KOPT-K1 (cell line): Measurements from ENCODE around the gene DUS1L.
"Not testable (repeated sequence)": the region's sequence is repeated elsewhere in the genome, so short reads cannot be mapped to it uniquely, and the experiment has no call there.

Source experiments
- H3K27ac ChIP-seq: fragments of 200-600 bp; sonication (generic); 2 replicates; pipeline ENCODE4 v1.5.1; 2016; ENCODE audit warnings: antibody characterized with exemption, mild to moderate bottlenecking, low read depth, low read length; ENCODE audit not compliant: poor library complexity, severe bottlenecking
- H3K36me3 ChIP-seq: fragments of 200-600 bp; sonication (generic); 2 replicates; pipeline ENCODE4 v1.5.1; 2017; ENCODE audit warnings: antibody characterized with exemption, mild to moderate bottlenecking, low read length, moderate library complexity; ENCODE audit not compliant: insufficient read depth
- H3K9me3 ChIP-seq: fragments of 200-600 bp; sonication (generic); 2 replicates; pipeline ENCODE4 v1.5.1; 2017; ENCODE audit warnings: antibody characterized with exemption, low read length, mild to moderate bottlenecking; ENCODE audit not compliant: insufficient read depth, poor library complexity, severe bottlenecking

Gene DUS1L

GRCh38 chr17:82050152-82050760 is 15.3 kb downstream of the DUS1L start:
- H3K9me3 ChIP-seq = no peaks in the 10 kb centered on the region
- no peak overlapping the region for H3K27ac ChIP-seq
- H3K36me3 ChIP-seq = peaks cover 37% of the 10 kb centered on the region

- Histone ChIP-seq H3K27ac (no peak overlapping the region), H3K36me3 (peaks cover 30% of the 10 kb centered on the region), H3K9me3 (no peaks in the 10 kb centered on the region)
Observed at GRCh38 chr17:82049521-82049971, 16.1 kb downstream of the DUS1L start.

- Histone ChIP-seq H3K36me3 (peaks cover 26% of the 10 kb centered on the region; the same call in 1 of the 2 replicates), H3K9me3 (no peaks in the 10 kb centered on the region)
Observed at GRCh38 chr17:82049106-82049505, 16.5 kb downstream of the DUS1L start.

GRCh38 chr17:82048571-82048971 is 17.0 kb downstream of the DUS1L start:
- no peak overlapping the region for H3K27ac ChIP-seq
- H3K36me3 ChIP-seq = peaks cover 21% of the 10 kb centered on the region; the same call in 1 of the 2 replicates
- H3K9me3 ChIP-seq = no peaks in the 10 kb centered on the region

More at GRCh38 chr17:82049106-82049505, 16.5 kb downstream of the DUS1L start:
- H3K27ac ChIP-seq = no peak overlapping the region

GRCh38 chr17:82047914-82048570 is 17.6 kb downstream of the DUS1L start:
- Histone ChIP-seq H3K36me3 (peaks cover 17% of the 10 kb centered on the region; the same call in 1 of the 2 replicates), H3K27ac (no peak overlapping the region), H3K9me3 (no peaks in the 10 kb centered on the region)

- Histone ChIP-seq H3K36me3 (peaks cover 17% of the 10 kb centered on the region; the same call in 1 of the 2 replicates), H3K27ac (no peak overlapping the region), H3K9me3 (no peaks in the 10 kb centered on the region)
Observed at GRCh38 chr17:82047379-82047778, 18.2 kb downstream of the DUS1L start.

- H3K36me3 ChIP-seq = peaks cover 17% of the 10 kb centered on the region; the same call in 1 of the 2 replicates
- no peak overlapping the region for H3K27ac ChIP-seq
- H3K9me3 ChIP-seq = no peaks in the 10 kb centered on the region
Observed at GRCh38 chr17:82046903-82047302, 18.7 kb downstream of the DUS1L start.

- Histone ChIP-seq H3K36me3 (peaks cover 17% of the 10 kb centered on the region; the same call in 1 of the 2 replicates), H3K9me3 (no peaks in the 10 kb centered on the region), H3K27ac (no peak overlapping the region)
Observed at GRCh38 chr17:82045936-82046484, 19.6 kb downstream of the DUS1L start.

GRCh38 chr17:82043507-82043906 is 22.1 kb downstream of the DUS1L start:
- no peak overlapping the region for H3K27ac ChIP-seq
- H3K36me3 ChIP-seq = peaks cover 11% of the 10 kb centered on the region; the same call in 1 of the 2 replicates
- H3K9me3 ChIP-seq = no peaks in the 10 kb centered on the region

GRCh38 chr17:82042649-82043048 is 23.0 kb downstream of the DUS1L start:
- Histone ChIP-seq H3K27ac (no peak overlapping the region), H3K9me3 (no peaks in the 10 kb centered on the region), H3K36me3 (peaks cover 5% of the 10 kb centered on the region; the same call in 1 of the 2 replicates)

GRCh38 chr17:82041144-82041814 is 24.3 kb downstream of the DUS1L start:
- no peak overlapping the region for H3K27ac ChIP-seq
- H3K9me3 ChIP-seq = no peaks in the 10 kb centered on the region
- no peaks in the 10 kb centered on the region for H3K36me3 ChIP-seq

- Histone ChIP-seq H3K27ac (no peak overlapping the region), H3K9me3 (no peaks in the 10 kb centered on the region), H3K36me3 (no peaks in the 10 kb centered on the region; the same call in 1 of the 2 replicates)
Observed at GRCh38 chr17:82039695-82040299, 25.8 kb downstream of the DUS1L start.

- not testable (repeated sequence) for H3K27ac ChIP-seq, H3K9me3 ChIP-seq, H3K36me3 ChIP-seq
Observed at GRCh38 chr17:82038796-82039409, 26.7 kb downstream of the DUS1L start.

- Histone ChIP-seq H3K27ac (peak overlapping the region; percentile 65), H3K36me3 (no peaks in the 10 kb centered on the region; the same call in 1 of the 2 replicates), H3K9me3 (no peaks in the 10 kb centered on the region)
Observed at GRCh38 chr17:82037889-82038195, 27.8 kb downstream of the DUS1L start.
